Uterus (tissue), 4 donors: ENCODE results near the gene IGFALS. TPM values are rescaled to one million over a fixed set of nuclear protein-coding genes. Genes with fewer than 3 reads are reported as not detected.

Experiments used
- DNase-seq, 2 donors: peaks; one replicate each; pipeline ENCODE4 v3.0.0-alpha.2; 2019 to 2020
- H3K27ac ChIP-seq, 2 donors: fragments of 200-600 bp; sonication (generic); 1 replicate in 1 of 2; 2 replicates in 1 of 2; pipeline ENCODE4 v1.5.1; 2016 to 2018
- H3K27me3 ChIP-seq, 2 donors: fragments of 200-600 bp; sonication (generic); one replicate each; pipeline ENCODE4 v1.5.1; 2018 to 2019; ENCODE audit warnings: control low read depth in 1 of 2
- H3K36me3 ChIP-seq, 2 donors: fragments of 200-600 bp; sonication (generic); one replicate each; pipeline ENCODE4 v1.5.1; 2019; ENCODE audit warnings: control low read depth in 1 of 2
- H3K4me1 ChIP-seq, 2 donors: fragments of 200-600 bp; sonication (generic); one replicate each; pipeline ENCODE4 v1.5.1; 2018 to 2019; ENCODE audit warnings: control low read depth in 1 of 2
- H3K4me3 ChIP-seq, 2 donors: fragments of 200-600 bp; sonication (generic); 1 replicate in 1 of 2; 2 replicates in 1 of 2; pipeline ENCODE4 v1.5.1; 2018 to 2019; ENCODE audit warnings: mild to moderate bottlenecking in 1 of 2
- H3K9me3 ChIP-seq, 2 donors: fragments of 200-600 bp; sonication (generic); one replicate each; pipeline ENCODE4 v1.5.1; 2019; ENCODE audit warnings: control low read depth in 1 of 2
- CTCF ChIP-seq, 4 experiments: fragments of 200-600 bp in 2 of 4; fragments of 450-650 bp in 2 of 4; sonication (generic) in 2 of 4; IDR thresholded peaks; one replicate each; pipeline ENCODE4 v1.5.1; 2016 to 2019; ENCODE audit warnings: antibody characterized with exemption in 4 of 4, mild to moderate bottlenecking in 2 of 4, moderate library complexity in 1 of 4
- POLR2A ChIP-seq, 2 donors: fragments of 450-650 bp; IDR thresholded peaks; one replicate each; pipeline ENCODE4 v1.6.1; 2016; ENCODE audit warnings: antibody characterized with exemption in 2 of 2, mild to moderate bottlenecking in 1 of 2, moderate library complexity in 1 of 2
- intact Hi-C: fragments of 100-400 bp; cut with DNase I; formaldehyde crosslinking; loops from one replicate; pipeline ENCODE4 v1.15.1; 2023; ENCODE audit warnings: low total_unique reads
- total RNA-seq, 4 donors: library from RNA; depleted of rRNA in 3 of 4; stranded (reverse); fragments of >200 nt in 3 of 4; gene quantifications; one replicate each; pipeline versions ENCODE4 v1.1.0 to v1.2.4, GENCODE V29; 2014 to 2023
- donor health status: DM: yes; HTN: yes; CAD: no.

Gene IGFALS
- total RNA-seq, 4 donors from 2014 or later = 0.49 to 1.2 TPM; not detected in 2

GRCh38 chr16:1817716-1818115 lies 24.2 kb upstream of the IGFALS start:
- intact Hi-C loops = no loop called here
- Histone ChIP-seq H3K9me3 (no peaks in the 10 kb centered on the region), H3K4me3 (no peak overlapping the region), H3K36me3 (no peaks in the 10 kb centered on the region), H3K27ac (no peak overlapping the region), H3K4me1 (no peaks in the 10 kb centered on the region), H3K27me3 (no peaks in the 10 kb centered on the region)
- DNase-seq = no peak
- TF ChIP-seq CTCF (IDR thresholded peaks at IDR 0.05) (no peak), POLR2A (IDR thresholded peaks at IDR 0.05) (no peak)

GRCh38 chr16:1817276-1817589 lies 23.7 kb upstream of the IGFALS start:
- H3K27ac ChIP-seq = no peak overlapping the region
- H3K36me3 ChIP-seq = no peaks in the 10 kb centered on the region
- H3K27me3 ChIP-seq = no peaks in the 10 kb centered on the region
- no peaks in the 10 kb centered on the region for H3K4me1 ChIP-seq
- DNase-seq = no peak
- TF ChIP-seq POLR2A (IDR thresholded peaks at IDR 0.05) (no peak), CTCF (IDR thresholded peaks at IDR 0.05) (no peak)
- no peaks in the 10 kb centered on the region for H3K9me3 ChIP-seq
- H3K4me3 ChIP-seq = no peak overlapping the region
- intact Hi-C loops = no loop called here

GRCh38 chr16:1816396-1817275 lies 23.1 kb upstream of the IGFALS start:
- H3K4me3 ChIP-seq = no peak overlapping the region
- no peaks in the 10 kb centered on the region for H3K27me3 ChIP-seq
- no peak overlapping the region for H3K27ac ChIP-seq
- no peak for DNase-seq
- intact Hi-C loops = no loop called here
- H3K36me3 ChIP-seq = no peaks in the 10 kb centered on the region
- no peaks in the 10 kb centered on the region for H3K4me1 ChIP-seq
- H3K9me3 ChIP-seq = no peaks in the 10 kb centered on the region
- TF ChIP-seq POLR2A (IDR thresholded peaks at IDR 0.05) = no peak
- no peak for TF ChIP-seq CTCF (IDR thresholded peaks at IDR 0.05)

- H3K4me3 ChIP-seq = no peak overlapping the region
- TF ChIP-seq POLR2A (IDR thresholded peaks at IDR 0.05) (no peak), CTCF (IDR thresholded peaks at IDR 0.05) (no peak)
- intact Hi-C loops = no loop called here
- no peak overlapping the region for H3K27ac ChIP-seq
- DNase-seq = no peak
- H3K9me3 ChIP-seq = no peaks in the 10 kb centered on the region
- no peaks in the 10 kb centered on the region for H3K36me3 ChIP-seq
- no peaks in the 10 kb centered on the region for H3K4me1 ChIP-seq
- no peaks in the 10 kb centered on the region for H3K27me3 ChIP-seq
These were observed 22.0 kb upstream of the IGFALS start for GRCh38 chr16:1815461-1815860.

GRCh38 chr16:1812732-1813163 lies 19.2 kb upstream of the IGFALS start:
- peak in 1 of 2 donors; percentile 41 for DNase-seq
- Histone ChIP-seq H3K27me3 (no peaks in the 10 kb centered on the region), H3K4me1 (no peaks in the 10 kb centered on the region), H3K9me3 (no peaks in the 10 kb centered on the region), H3K4me3 (no peak overlapping the region), H3K27ac (no peak overlapping the region), H3K36me3 (no peaks in the 10 kb centered on the region)
- TF ChIP-seq POLR2A (IDR thresholded peaks at IDR 0.05) = no peak
- peak; percentile 39 to 51 (median 44) for TF ChIP-seq CTCF (IDR thresholded peaks at IDR 0.05)
- intact Hi-C loops = no loop called here
